HepG2 (cell line): ENCODE measurements around the gene TAMALIN. TPM values are rescaled to one million over a fixed set of nuclear protein-coding genes. Genes with fewer than 3 reads are reported as not detected.

Source experiments
- CBFB ChIP-seq: sonication (generic); formaldehyde crosslinking; IDR thresholded peaks from 2 replicates; pipeline ENCODE4 v1.4.0; 2020; ENCODE audit warnings: missing genetic modification reagents
- FOXJ3 ChIP-seq: sonication (generic); formaldehyde crosslinking; IDR thresholded peaks from 2 replicates; pipeline ENCODE4 v1.4.0; 2020; ENCODE audit warnings: missing genetic modification reagents, mild to moderate bottlenecking, borderline replicate concordance
- MXD4 ChIP-seq: IDR thresholded peaks from 2 replicates; pipeline ENCODE4 v1.6.1; 2016; ENCODE audit warnings: mild to moderate bottlenecking, missing biosample characterization, missing genetic modification reagents
- RFX1 ChIP-seq: fragments of 450-650 bp; IDR thresholded peaks from 2 replicates; pipeline ENCODE4 v1.6.1; 2017
- SMYD3 ChIP-seq: sonication (generic); formaldehyde crosslinking; IDR thresholded peaks from 2 replicates; pipeline ENCODE4 v1.8.1; 2023; ENCODE audit warnings: mild to moderate bottlenecking, missing genetic modification reagents
- SNAI1 ChIP-seq: sonication (generic); formaldehyde crosslinking; IDR thresholded peaks from 2 replicates; pipeline ENCODE4 v1.5.0; 2020; ENCODE audit warnings: mild to moderate bottlenecking, missing genetic modification reagents, borderline replicate concordance
- XBP1 ChIP-seq: sonication (generic); formaldehyde crosslinking; IDR thresholded peaks from 2 replicates; pipeline ENCODE4 v1.5.0; 2020; ENCODE audit warnings: missing genetic modification reagents
- XRCC5 ChIP-seq: fragments of 200-400 bp; formaldehyde crosslinking; optimal IDR thresholded peaks from 2 replicates; pipeline ENCODE3; 2017; ENCODE audit warnings: mild to moderate bottlenecking, low read length
- ZBTB42 ChIP-seq: sonication (generic); formaldehyde crosslinking; IDR thresholded peaks from 2 replicates; pipeline ENCODE4 v1.5.0; 2020; ENCODE audit warnings: mild to moderate bottlenecking, missing genetic modification reagents
- ZNF263 ChIP-seq: sonication (generic); formaldehyde crosslinking; IDR thresholded peaks from 2 replicates; pipeline ENCODE4 v1.4.0; 2020; ENCODE audit warnings: missing genetic modification reagents
- ZNF282 ChIP-seq: fragments of 450-650 bp; IDR thresholded peaks from 2 replicates; pipeline ENCODE4 v1.6.1; 2018; ENCODE audit not compliant: partially characterized antibody
- ZNF331 ChIP-seq: sonication (generic); formaldehyde crosslinking; IDR thresholded peaks from 2 replicates; pipeline ENCODE4 v1.4.0; 2020; ENCODE audit warnings: missing genetic modification reagents
- ZNF850 ChIP-seq: sonication (generic); formaldehyde crosslinking; conservative IDR thresholded peaks from 2 replicates; pipeline ENCODE4 v1.9.0; 2021; ENCODE audit warnings: mild to moderate bottlenecking, missing genetic modification reagents
- ZZZ3 ChIP-seq: sonication (generic); formaldehyde crosslinking; IDR thresholded peaks from 2 replicates; pipeline ENCODE4 v1.4.0; 2020; ENCODE audit warnings: missing genetic modification reagents, mild to moderate bottlenecking, borderline replicate concordance
- polyA plus RNA-seq, 8 experiments: library from polyadenylated mRNA; depleted of rRNA in 3 of 8; stranded (reverse) in 7 of 8; unstranded in 1 of 8; fragments of >200 nt; fragmentation: Illumina TruSeq in 4 of 8; extraction: Trizol in 4 of 8; gene quantifications; 2 replicates each; pipeline versions ENCODE4 v1.2.1 to v1.2.3, GENCODE V29; 2011 to 2016; ENCODE audit warnings: low read depth in 4 of 8, missing spikeins in 1 of 8, mixed read lengths in 1 of 8; ENCODE audit not compliant: insufficient read depth in 1 of 8
- total RNA-seq, 5 experiments: library from RNA; depleted of rRNA; stranded (reverse); fragments of >200 nt; fragmentation: Illumina TruSeq; extraction: Trizol; gene quantifications; 2 replicates each; pipeline ENCODE4 v1.2.3, GENCODE V29; 2016; ENCODE audit warnings: low read depth in 1 of 5
- TF ChIP-seq, protein P1 (sequence below): sonication (generic); formaldehyde crosslinking; IDR thresholded peaks from 2 replicates; pipeline ENCODE4 v1.4.0; 2020; ENCODE audit warnings: missing genetic modification reagents, borderline replicate concordance
- TF ChIP-seq, protein P2 (sequence below): sonication (generic); formaldehyde crosslinking; IDR thresholded peaks from 2 replicates; pipeline ENCODE4 v1.8.1; 2023; ENCODE audit warnings: mild to moderate bottlenecking, moderate library complexity, missing genetic modification reagents
- TF ChIP-seq, protein P3 (sequence below): sonication (generic); formaldehyde crosslinking; IDR thresholded peaks from 2 replicates; pipeline ENCODE4 v1.5.0; 2020; ENCODE audit warnings: missing genetic modification reagents
- TF ChIP-seq, protein P4 (sequence below): IDR thresholded peaks from 2 replicates; pipeline ENCODE4 v1.6.1; 2016; ENCODE audit warnings: missing compliant biosample characterization, missing genetic modification reagents, borderline replicate concordance
- TF ChIP-seq, protein P5 (sequence below): sonication (generic); formaldehyde crosslinking; IDR thresholded peaks from 2 replicates; pipeline ENCODE4 v1.5.1; 2020; ENCODE audit warnings: mild to moderate bottlenecking, missing genetic modification reagents, borderline replicate concordance

TAMALIN gene
- total and polyA plus RNA-seq, 2 of the 13 experiments (the other 11 are each of a cell fraction or from before 2014, with no cell fraction given): 2.9 to 10.9 TPM

DNA sequence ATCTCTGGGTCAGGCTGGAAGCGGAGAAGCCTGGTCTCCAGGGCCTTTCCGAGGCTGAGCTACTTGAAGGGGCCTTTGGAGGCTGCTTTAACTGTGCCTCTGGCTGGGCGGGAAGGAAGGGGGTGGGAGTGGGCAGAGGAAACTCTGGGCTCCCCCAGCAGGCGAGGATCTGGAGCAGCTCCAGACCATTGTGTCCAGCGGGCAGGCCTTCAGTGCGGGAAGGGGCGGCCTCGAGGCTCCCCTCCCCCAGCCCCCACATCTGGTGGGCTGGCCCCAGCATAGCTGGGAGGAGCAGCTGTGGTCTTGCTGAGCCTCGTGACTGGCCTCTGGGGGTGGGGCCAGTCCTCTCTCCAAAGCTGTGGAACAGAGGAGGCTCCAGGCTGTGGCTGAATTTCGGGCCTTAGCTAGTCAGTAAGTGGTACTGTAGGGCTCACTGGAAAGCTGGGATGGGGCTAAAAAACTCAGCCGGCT, 3.4 kb downstream of the TAMALIN start (continued):
- TF ChIP-seq SMYD3 (CRISPR knock-in tag): no peak
- no peak; the same call in 1 of the 2 replicates for TF ChIP-seq ZNF263 (CRISPR knock-in tag)
- TF ChIP-seq ZZZ3 (CRISPR knock-in tag): no peak
- 0 out of 2 replicates have a peak, but pooled peaks have one; percentile 14 for TF ChIP-seq MXD4
- TF ChIP-seq, protein P1, sequence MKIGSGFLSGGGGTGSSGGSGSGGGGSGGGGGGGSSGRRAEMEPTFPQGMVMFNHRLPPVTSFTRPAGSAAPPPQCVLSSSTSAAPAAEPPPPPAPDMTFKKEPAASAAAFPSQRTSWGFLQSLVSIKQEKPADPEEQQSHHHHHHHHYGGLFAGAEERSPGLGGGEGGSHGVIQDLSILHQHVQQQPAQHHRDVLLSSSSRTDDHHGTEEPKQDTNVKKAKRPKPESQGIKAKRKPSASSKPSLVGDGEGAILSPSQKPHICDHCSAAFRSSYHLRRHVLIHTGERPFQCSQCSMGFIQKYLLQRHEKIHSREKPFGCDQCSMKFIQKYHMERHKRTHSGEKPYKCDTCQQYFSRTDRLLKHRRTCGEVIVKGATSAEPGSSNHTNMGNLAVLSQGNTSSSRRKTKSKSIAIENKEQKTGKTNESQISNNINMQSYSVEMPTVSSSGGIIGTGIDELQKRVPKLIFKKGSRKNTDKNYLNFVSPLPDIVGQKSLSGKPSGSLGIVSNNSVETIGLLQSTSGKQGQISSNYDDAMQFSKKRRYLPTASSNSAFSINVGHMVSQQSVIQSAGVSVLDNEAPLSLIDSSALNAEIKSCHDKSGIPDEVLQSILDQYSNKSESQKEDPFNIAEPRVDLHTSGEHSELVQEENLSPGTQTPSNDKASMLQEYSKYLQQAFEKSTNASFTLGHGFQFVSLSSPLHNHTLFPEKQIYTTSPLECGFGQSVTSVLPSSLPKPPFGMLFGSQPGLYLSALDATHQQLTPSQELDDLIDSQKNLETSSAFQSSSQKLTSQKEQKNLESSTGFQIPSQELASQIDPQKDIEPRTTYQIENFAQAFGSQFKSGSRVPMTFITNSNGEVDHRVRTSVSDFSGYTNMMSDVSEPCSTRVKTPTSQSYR (CRISPR knock-in tag): peak; percentile 94
- no peak for TF ChIP-seq ZNF282
- TF ChIP-seq ZNF331 (CRISPR knock-in tag): peak; percentile 80
- TF ChIP-seq XRCC5: no peak
- TF ChIP-seq SNAI1 (CRISPR knock-in tag): no peak
- TF ChIP-seq XBP1: no peak
- 0 out of 2 replicates have a peak, but pooled peaks have one; percentile 28 for TF ChIP-seq CBFB (CRISPR knock-in tag)
- TF ChIP-seq ZNF850 (CRISPR knock-in tag): no peak
- TF ChIP-seq, protein P2, sequence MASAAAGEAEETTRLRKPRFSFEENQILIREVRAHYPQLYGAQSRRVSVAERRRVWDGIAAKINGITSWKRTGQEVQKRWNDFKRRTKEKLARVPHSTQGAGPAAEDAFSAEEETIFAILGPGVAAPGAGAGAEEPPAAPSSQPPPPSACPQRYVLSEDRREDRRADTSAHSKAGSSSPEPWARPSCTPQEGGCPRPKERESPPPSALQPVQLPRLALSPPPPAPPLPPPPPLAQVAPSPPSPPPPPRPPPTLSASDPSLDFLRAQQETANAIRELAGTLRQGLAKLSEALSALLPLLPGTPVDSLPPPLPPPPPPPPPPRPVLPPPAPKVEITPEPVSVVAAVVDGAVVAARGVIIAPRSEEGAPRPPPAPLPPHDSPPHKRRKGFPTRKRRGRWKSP (CRISPR knock-in tag): no peak
- no peak for TF ChIP-seq RFX1
- TF ChIP-seq, protein P3, sequence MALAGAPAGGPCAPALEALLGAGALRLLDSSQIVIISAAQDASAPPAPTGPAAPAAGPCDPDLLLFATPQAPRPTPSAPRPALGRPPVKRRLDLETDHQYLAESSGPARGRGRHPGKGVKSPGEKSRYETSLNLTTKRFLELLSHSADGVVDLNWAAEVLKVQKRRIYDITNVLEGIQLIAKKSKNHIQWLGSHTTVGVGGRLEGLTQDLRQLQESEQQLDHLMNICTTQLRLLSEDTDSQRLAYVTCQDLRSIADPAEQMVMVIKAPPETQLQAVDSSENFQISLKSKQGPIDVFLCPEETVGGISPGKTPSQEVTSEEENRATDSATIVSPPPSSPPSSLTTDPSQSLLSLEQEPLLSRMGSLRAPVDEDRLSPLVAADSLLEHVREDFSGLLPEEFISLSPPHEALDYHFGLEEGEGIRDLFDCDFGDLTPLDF: no peak
- TF ChIP-seq, protein P4, sequence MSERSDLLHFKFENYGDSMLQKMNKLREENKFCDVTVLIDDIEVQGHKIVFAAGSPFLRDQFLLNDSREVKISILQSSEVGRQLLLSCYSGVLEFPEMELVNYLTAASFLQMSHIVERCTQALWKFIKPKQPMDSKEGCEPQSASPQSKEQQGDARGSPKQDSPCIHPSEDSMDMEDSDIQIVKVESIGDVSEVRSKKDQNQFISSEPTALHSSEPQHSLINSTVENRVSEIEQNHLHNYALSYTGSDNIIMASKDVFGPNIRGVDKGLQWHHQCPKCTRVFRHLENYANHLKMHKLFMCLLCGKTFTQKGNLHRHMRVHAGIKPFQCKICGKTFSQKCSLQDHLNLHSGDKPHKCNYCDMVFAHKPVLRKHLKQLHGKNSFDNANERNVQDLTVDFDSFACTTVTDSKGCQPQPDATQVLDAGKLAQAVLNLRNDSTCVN (CRISPR knock-in tag): peak; percentile 66; the same call in 1 of the 2 replicates
- TF ChIP-seq ZBTB42 (CRISPR knock-in tag): peak; percentile 96
- TF ChIP-seq, protein P5, sequence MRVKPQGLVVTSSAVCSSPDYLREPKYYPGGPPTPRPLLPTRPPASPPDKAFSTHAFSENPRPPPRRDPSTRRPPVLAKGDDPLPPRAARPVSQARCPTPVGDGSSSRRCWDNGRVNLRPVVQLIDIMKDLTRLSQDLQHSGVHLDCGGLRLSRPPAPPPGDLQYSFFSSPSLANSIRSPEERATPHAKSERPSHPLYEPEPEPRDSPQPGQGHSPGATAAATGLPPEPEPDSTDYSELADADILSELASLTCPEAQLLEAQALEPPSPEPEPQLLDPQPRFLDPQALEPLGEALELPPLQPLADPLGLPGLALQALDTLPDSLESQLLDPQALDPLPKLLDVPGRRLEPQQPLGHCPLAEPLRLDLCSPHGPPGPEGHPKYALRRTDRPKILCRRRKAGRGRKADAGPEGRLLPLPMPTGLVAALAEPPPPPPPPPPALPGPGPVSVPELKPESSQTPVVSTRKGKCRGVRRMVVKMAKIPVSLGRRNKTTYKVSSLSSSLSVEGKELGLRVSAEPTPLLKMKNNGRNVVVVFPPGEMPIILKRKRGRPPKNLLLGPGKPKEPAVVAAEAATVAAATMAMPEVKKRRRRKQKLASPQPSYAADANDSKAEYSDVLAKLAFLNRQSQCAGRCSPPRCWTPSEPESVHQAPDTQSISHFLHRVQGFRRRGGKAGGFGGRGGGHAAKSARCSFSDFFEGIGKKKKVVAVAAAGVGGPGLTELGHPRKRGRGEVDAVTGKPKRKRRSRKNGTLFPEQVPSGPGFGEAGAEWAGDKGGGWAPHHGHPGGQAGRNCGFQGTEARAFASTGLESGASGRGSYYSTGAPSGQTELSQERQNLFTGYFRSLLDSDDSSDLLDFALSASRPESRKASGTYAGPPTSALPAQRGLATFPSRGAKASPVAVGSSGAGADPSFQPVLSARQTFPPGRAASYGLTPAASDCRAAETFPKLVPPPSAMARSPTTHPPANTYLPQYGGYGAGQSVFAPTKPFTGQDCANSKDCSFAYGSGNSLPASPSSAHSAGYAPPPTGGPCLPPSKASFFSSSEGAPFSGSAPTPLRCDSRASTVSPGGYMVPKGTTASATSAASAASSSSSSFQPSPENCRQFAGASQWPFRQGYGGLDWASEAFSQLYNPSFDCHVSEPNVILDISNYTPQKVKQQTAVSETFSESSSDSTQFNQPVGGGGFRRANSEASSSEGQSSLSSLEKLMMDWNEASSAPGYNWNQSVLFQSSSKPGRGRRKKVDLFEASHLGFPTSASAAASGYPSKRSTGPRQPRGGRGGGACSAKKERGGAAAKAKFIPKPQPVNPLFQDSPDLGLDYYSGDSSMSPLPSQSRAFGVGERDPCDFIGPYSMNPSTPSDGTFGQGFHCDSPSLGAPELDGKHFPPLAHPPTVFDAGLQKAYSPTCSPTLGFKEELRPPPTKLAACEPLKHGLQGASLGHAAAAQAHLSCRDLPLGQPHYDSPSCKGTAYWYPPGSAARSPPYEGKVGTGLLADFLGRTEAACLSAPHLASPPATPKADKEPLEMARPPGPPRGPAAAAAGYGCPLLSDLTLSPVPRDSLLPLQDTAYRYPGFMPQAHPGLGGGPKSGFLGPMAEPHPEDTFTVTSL (CRISPR knock-in tag): no peak
- no peak for TF ChIP-seq FOXJ3 (CRISPR knock-in tag)
